ENCODE results near the gene UFL1.

Gene UFL1

GRCh38 chr6:96582021-96582420 lies 60.4 kb downstream of the UFL1 start:
- no peak overlapping the region for H3K4me3 ChIP-seq (replicated peaks; ENCODE audit: insufficient read depth, low read length)
- H3K27me3 ChIP-seq (ENCODE audit: insufficient read depth, poor library complexity, severe bottlenecking) = peaks cover 4% of the 10 kb centered on the region
- TF ChIP-seq POLR2AphosphoS5 (IDR thresholded peaks at IDR 0.05; ENCODE audit: low read depth) = no peak
- no peak for TF ChIP-seq GABPA (IDR thresholded peaks at IDR 0.05; ENCODE audit: low read depth)
- no peak for TF ChIP-seq SPI1 (IDR thresholded peaks at IDR 0.05; ENCODE audit: borderline replicate concordance, low read depth)
- no peak for TF ChIP-seq REST (IDR thresholded peaks at IDR 0.05; ENCODE audit: insufficient replicate concordance, low read depth)
- no peak for TF ChIP-seq CTCF (IDR thresholded peaks at IDR 0.05; ENCODE audit: insufficient read depth, low read length)
- no peak overlapping the region for H3K27ac ChIP-seq (replicated peaks)
- no peak for DNase-seq (ENCODE audit: low read depth in 1 of 2, low spot score in 1 of 2)

- peaks cover 4% of the 10 kb centered on the region for H3K27me3 ChIP-seq (ENCODE audit: insufficient read depth, poor library complexity, severe bottlenecking)
- H3K4me3 ChIP-seq (replicated peaks; ENCODE audit: insufficient read depth, low read length) = no peak overlapping the region
- no peak for DNase-seq (ENCODE audit: low read depth in 1 of 2, low spot score in 1 of 2)
- TF ChIP-seq SPI1 (IDR thresholded peaks at IDR 0.05; ENCODE audit: borderline replicate concordance, low read depth) = no peak
- TF ChIP-seq CTCF (IDR thresholded peaks at IDR 0.05; ENCODE audit: insufficient read depth, low read length) = no peak
- TF ChIP-seq POLR2AphosphoS5 (IDR thresholded peaks at IDR 0.05; ENCODE audit: low read depth) = no peak
- TF ChIP-seq REST (IDR thresholded peaks at IDR 0.05; ENCODE audit: insufficient replicate concordance, low read depth) = no peak
- no peak for TF ChIP-seq GABPA (IDR thresholded peaks at IDR 0.05; ENCODE audit: low read depth)
- H3K27ac ChIP-seq (replicated peaks) = no peak overlapping the region
Observed at GRCh38 chr6:96582436-96582835, 60.8 kb downstream of the UFL1 start.

- no peaks in the 10 kb centered on the region for H3K27me3 ChIP-seq (ENCODE audit: insufficient read depth, poor library complexity, severe bottlenecking)
- H3K27ac ChIP-seq (replicated peaks) = no peak overlapping the region
- TF ChIP-seq GABPA (IDR thresholded peaks at IDR 0.05; ENCODE audit: low read depth) (no peak), POLR2AphosphoS5 (IDR thresholded peaks at IDR 0.05; ENCODE audit: low read depth) (no peak), CTCF (IDR thresholded peaks at IDR 0.05; ENCODE audit: insufficient read depth, low read length) (no peak), REST (IDR thresholded peaks at IDR 0.05; ENCODE audit: insufficient replicate concordance, low read depth) (no peak), SPI1 (IDR thresholded peaks at IDR 0.05; ENCODE audit: borderline replicate concordance, low read depth) (no peak)
- no peak overlapping the region for H3K4me3 ChIP-seq (replicated peaks; ENCODE audit: insufficient read depth, low read length)
- DNase-seq (ENCODE audit: low read depth in 1 of 2, low spot score in 1 of 2) = no peak
Observed at GRCh38 chr6:96604420-96604819, 82.8 kb downstream of the UFL1 start.
